Measurements from ENCODE around the gene LSM10.

Gene LSM10

DNA sequence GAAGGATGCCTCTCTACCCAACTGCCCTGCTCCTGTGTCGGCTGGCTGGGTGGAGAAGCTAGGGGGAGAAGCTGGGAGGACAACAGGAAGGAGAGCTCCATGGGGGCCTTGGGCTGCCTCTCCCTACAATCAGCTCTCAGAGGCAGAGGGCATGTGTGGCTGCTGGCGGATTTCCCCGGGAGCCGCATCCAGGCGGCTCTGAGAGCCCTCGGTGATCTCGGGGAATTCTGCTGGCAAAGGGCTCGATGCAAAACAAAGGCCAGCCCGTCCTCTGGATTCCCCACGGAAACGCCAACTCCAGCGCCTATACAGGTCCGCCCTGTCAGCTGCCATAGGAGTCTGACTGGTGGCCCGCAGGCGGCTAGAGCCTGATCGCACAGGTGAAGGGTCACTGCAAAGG, 47.9 kb downstream of the LSM10 start:
- DNase-seq, result no peak

DNA sequence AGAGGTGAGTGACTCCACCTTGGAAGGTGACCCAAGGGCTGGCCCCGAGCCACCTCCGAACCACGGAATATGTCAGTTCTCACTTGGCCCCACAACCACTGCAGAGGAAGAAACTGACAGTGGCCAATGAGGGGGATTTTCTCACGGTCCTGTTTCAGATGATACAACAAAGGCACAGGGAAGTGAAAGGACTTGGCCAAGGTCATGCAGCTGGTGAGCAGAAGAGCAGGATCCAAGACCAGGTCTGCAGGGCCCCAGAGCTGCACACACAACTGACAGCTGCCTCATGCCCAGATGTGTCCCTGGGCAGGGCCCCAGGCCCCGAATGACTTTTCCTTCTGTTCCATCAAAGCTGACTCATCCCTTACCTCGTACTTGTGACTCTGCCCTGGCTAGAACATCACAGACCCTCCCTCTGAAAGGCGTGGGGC, 48.5 kb downstream of the LSM10 start:
- DNase-seq, result no peak

DNA sequence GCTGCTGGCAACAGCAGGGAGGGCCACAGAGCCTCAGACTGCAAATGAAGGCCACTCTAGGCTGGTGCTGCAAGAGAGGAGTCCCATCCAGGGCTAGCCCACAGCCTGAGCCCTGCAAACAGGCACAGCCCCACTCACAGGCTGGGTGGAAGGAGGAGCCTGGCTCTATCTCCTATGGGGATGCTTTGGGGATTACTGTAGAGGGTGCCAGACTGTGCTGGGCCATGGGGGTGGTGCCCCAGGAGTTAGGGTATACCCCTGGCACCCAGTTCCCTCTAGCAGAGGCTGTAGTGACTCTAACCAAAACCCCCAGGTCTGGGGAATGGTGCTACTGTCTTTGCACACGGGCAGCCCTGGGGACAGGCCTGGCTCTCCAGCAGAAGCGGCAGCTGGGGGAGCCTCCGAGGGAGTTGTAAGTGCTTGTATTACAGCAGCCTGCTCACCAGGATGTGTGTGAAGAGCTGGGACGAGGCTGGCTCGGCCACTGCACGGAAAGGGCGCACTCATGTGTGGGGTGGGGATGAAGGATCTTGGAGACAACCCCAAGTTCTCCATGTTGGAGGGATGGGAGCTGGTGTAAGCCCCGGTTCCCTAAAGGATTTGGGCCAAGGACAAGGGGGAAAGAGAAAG, 50.9 kb downstream of the LSM10 start:
- no peak for DNase-seq

DNA sequence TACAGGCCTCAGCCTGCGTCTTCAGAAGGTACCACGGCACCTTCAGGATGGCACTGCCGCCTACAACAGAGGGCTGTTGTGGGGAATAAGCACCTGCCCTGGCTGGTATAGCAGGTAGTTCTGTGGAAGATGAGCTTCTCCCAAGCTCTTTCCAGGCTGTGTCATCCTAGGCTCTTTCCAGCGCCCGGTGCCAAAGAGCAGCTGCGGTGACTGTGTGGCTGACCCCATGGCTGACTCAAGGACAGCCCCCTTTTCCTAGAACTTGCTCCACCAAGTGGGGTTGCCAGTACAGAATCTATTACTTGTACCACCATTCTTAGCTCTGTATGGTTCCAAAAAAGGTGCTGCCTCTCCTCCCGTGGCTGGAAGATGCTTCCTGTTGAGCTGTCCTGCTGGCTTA, 52.4 kb downstream of the LSM10 start:
- DNase-seq, result no peak

DNA sequence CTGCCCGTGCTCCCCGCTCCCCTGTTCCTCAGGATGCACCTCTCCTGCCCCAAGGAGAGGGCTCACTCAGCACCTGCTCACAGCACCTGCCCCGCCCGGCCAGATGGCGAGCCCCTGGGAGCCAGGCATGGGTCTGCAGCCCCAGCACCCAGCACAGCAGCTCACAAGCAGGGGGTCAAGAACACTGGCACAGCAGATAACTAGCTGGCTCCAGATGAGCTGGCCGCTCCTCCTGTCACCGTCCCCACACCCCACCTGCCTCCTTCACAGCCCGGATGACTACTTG, 53.4 kb downstream of the LSM10 start:
- no peak for DNase-seq

DNA sequence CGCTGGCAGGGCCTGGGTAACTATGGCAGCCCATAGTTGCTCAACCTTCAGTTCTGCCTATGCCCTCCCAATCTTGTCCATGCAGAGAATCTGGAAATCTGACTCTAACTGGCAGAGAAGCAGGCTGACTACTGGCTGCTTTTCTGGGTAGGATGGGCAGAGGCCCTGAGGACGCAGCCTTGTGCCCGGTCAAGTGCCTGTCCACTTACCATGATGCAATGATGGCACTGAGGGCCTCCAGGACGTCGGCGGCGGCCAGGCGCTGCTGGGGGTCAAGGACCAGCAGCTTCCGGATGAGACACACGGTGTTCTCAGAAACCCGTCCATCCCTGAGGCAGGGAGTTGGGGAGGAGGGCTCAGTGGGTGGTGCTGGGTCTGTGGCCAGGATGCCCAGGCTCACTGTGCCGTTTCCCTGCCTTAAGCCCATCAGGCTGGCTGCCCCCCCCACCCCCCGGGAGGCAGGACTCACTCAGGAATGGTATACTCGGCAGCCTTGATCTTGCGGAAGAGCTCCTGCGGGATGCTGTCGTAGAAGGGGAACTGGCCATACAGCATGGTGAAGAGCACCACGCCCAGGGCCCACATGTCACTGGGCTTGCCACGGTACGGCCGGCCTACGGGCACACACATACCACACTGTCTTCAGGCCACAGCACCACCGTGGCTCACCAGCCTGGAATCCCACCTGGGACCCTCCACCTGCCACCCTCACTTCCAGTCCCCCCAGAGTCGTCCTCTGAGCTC, 53.9 kb downstream of the LSM10 start:
- no peak for DNase-seq

Measured in stimulated activated CD4-positive, alpha-beta T cell treated with anti-CD3 and anti-CD28 coated beads, Interleukin-4, amount 100 ng/mL, for 4 hours (primary cell).